ENCODE results near the gene REN.

REN gene

GRCh38 chr1:204152310-204153044 is 13.7 kb downstream of the REN start:
- DNase-seq: no peak

GRCh38 chr1:204151552-204152309 is 14.4 kb downstream of the REN start, which contains the start of gene ETNK2:
Gene ETNK2 (minus strand): TSS chr1:204152044. CDS start chr1:204151852, 192 bp downstream.
- peak; percentile 82 for DNase-seq

- DNase-seq: peak; percentile 51
Measured at GRCh38 chr1:204150702-204151551, 15.2 kb downstream of the REN start.

GRCh38 chr1:204149635-204150565 is 16.2 kb downstream of the REN start:
- DNase-seq: no peak

GRCh38 chr1:204149107-204149506 is 17.0 kb downstream of the REN start:
- DNase-seq: no peak

- no peak for DNase-seq
Measured at GRCh38 chr1:204147406-204148383, 18.4 kb downstream of the REN start.

GRCh38 chr1:204146965-204147364 is 19.2 kb downstream of the REN start:
- DNase-seq: no peak

- DNase-seq: no peak
Measured at GRCh38 chr1:204146309-204146708, 19.8 kb downstream of the REN start.

GRCh38 chr1:204145033-204145504 is 21.1 kb downstream of the REN start:
- DNase-seq: no peak

- DNase-seq: no peak
Measured at GRCh38 chr1:204143276-204144041, 22.7 kb downstream of the REN start.

GRCh38 chr1:204142032-204142974 is 23.8 kb downstream of the REN start:
- no peak for DNase-seq

- DNase-seq: no peak
Measured at GRCh38 chr1:204141131-204141530, 25.0 kb downstream of the REN start.

- DNase-seq: no peak
Measured at GRCh38 chr1:204139952-204140351, 26.2 kb downstream of the REN start.

GRCh38 chr1:204139088-204139487 is 27.0 kb downstream of the REN start:
- DNase-seq: no peak

- DNase-seq: no peak
Measured at GRCh38 chr1:204136814-204137213, 29.3 kb downstream of the REN start.

GRCh38 chr1:204134103-204134502 is 32.0 kb downstream of the REN start:
- no peak for DNase-seq

- DNase-seq: no peak
Measured at GRCh38 chr1:204132718-204133117, 33.4 kb downstream of the REN start.

- no peak for DNase-seq
Measured at GRCh38 chr1:204131978-204132377, 34.2 kb downstream of the REN start.
